HUDEP-2 (cell line): ENCODE data around the gene SMIM30.

Experiments
- DNase-seq, 76 experiments: peaks; one replicate each; lab custom pipeline; 2025; ENCODE audit not compliant: unreplicated experiment in 76 of 76; lab: John Stamatoyannopoulos, UW

Gene SMIM30

DNA sequence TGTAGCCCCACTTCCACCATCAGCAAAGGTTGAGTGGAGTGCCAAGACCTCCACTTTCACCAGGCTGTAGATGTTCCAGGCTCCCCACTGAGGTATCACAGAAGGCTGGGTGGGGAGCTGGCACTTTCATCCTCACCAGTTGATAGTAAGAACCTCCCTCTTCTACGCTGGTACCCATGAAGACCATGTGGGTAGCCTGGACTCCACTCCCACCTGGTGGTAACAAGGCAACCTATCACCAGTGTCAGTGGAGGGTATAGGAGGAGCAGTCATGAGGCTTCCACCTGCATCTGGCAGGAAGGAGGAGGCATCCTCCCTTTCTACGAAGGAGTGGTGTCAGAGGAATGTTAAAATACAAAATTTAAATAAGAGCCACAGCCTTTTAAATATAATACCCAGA lies 4.4 kb downstream of the SMIM30 start:
- peak in 11 of 76 experiments; percentile 2 to 37 (median 11) for DNase-seq

DNA sequence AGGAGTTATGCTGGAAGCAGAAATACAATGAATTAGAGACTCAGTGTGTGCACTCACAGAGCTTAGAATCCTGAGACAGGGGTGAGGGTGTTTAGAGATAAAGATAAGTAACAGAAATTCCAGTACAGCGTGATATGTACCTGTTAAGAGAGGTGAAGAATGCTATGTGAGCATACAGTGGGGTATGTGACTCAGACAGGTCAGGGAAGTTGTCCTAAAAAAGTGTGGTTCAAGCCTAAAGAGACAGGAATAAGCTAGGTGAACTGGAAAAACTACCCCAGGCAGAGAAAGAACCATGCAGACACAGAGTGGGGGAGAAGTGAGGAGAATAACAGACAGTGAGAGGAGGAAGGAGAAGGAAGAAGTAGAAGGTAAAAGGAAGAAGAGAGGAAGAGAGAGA lies 8.6 kb downstream of the SMIM30 start:
- DNase-seq: no peak

DNA sequence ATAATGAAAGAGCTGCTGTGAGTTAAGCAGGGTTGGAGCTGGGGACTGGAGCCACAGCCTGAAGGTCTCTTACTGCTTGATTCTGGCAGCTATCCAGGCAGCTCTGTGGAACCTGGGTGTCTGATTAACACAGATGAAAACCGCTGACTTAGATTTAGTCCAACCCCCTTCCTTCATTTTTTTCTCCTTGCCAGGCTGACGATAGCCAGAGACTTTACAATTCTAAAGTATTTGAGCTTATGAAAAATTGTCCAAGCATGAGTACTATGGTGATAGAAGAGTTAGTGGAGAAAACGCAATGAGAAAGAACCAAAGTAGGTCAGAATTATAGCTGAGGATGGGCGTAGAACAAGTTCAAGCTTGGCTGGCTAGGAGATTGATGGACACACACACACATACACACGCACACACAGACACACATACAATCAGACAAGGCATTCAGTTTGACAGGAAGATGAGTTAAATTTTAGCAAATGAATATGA lies 18.2 kb downstream of the SMIM30 start:
- peak in 43 of 76 experiments; percentile 3 to 76 (median 41) for DNase-seq

DNA sequence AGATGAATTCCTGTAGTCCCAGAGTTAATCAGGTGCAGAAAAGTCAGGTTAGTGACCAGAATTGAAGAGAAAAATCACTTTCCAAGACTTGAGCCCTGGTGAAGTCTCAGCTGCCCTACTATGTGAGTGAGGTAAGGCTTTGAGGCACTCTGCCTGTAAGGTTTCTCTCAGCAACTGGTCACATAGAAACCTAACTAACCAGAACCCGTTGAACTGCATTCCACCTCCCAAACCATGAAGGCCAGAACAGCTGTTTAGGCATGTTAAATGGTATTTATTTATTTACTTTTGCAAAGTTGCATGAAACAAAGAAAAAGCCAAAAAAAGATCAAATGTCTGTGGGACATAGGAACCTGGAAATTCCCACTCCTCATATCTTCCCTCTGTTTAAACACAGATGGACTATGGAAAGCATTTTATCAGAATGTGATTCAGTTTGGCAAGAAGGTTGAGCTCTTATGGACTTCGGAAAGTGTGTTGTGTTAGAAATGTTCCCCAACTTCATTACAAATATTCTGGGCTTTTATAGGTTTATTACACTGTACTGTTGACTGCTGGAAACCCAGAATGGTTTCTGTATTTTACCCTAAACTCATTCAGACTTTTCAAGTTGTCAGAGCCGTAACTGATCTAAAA lies 19.0 kb downstream of the SMIM30 start:
- no peak for DNase-seq

DNA sequence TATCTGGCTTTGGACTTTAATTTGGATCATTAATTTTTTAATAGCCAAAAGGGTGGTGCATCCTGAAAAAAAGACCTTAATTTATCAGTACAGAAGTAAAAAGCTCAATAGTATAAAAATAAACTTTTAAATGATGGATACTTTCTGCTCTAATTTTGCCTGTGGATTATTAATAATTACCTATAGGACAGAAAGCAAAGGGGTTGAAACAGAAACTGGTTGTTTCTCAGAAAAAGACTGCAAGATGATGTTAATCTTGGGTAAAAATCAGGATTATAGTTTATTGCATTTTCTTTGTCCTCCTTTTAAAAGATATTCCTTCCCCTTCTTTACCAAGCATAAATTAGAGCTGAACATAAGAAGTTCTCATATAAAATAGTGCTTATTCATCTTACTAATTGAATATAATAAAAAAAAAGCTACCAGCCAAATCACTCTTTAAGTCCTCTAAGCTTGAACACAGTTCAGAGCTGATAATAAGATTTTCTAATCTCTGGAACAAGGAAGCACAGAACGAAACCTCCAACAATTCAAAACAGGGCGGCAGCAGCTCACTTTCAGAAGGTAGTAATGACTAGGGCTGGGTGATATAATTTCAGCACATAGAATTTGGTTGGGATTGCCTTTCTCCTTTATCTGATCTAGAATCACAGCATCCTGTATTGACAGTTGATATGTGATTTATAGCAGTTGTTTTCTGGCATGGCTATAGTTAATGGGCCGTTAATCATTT lies 23.7 kb downstream of the SMIM30 start:
- no peak for DNase-seq

DNA sequence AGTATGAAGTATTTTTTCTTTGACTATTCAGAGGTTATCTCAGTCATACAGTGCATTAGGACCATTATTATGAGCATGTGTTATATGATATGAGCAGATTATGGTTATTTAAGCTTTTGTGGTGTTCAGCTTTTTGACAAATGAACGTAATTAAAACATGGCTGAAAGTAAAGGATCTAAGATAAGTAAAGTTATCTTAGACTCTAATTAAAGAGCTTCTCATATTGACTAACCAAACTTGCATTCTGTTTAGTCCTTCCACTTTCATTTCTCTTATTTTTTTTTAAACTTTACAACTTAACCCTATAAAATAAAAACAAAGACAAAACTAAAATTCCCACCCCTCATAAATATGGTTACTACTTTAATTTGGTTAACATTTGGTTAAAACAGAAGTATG lies 24.8 kb downstream of the SMIM30 start:
- DNase-seq: no peak

DNA sequence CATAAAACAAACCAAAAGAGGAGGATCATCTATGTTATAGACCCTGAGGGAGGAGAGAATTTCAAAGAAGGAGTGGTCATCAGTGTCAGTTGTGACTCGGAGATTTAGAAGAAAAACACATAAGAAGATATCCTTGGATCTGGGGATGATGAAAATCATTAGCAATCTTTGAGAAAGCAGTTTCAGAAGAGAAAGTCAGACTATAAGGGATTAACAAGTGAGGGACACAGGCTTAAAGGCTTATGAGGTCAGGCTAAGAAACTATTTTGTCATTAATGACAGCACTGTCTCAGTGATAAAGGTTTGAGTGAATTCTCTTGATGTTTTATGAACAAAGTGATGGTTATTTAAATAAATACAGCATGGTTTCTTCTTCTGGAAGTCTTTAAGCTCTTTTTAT lies 25.6 kb downstream of the SMIM30 start:
- DNase-seq: no peak

DNA sequence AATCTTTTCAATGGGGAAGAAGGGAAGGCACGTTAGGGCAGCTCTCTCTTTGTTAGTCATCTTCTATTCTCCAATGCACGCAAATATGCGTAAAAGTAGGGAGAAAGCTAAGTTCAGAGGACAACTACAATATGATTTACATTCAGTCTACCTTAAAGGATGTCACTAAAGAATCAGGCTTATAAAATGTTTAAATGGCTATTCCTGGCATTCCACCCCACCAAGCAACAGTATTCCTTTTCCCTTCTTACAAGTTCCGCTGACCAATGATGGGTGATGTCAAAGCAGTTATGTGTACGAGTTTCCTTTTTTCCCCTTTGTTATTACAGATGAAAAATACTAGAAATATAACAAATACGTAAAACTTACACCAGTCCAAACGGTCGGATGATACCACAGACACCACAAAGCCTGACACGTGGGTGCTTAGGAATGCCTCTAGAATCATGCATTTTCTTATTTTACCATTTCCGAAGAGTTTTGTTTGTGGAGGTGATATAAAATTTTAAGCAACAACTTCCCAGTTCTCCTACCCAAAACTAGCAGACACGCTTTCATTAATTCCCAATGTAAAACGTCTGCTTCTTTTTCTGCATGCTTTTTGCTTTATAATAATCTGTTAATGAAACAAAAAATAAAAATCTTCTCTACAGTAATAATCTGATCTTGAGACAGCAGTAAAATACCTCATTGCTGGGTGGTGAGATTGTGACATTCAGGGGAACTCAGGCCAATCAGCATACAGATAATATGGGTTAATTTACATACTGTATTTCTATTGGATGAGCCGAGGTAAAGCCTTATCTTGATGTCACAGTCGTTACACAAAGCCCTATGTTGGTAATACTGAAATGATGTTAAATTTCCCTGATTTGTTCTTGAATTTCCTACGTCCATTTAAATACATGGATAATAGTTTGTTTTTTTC lies 31.0 kb downstream of the SMIM30 start:
- DNase-seq: peak in 25 of 76 experiments; percentile 0 to 64 (median 20)

DNA sequence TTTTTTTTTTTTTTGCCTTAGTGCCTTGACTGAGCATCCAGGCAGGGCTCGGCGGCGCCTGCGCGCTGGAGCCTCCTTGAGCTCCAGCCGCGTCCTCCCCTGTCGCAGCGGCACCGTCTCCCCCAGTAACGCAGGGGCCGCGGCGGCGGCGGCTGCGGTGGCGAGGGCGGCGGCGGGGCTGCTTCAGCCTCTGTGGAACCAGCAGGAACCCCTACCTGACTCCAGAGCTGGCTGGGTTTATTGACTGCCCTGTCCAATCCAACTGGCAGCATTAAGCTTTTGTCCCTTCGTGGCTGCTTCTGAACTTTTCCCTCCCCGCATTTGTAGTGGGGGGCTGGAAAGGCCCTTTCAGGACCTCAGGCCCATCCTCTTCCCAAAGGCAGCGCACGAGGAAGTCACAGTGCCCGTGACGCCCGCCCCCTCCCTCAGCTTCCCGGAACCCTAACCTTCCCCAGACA lies 31.9 kb downstream of the SMIM30 start, which contains the start of gene GPR85:
TSS of gene GPR85 (minus strand) at position 397 of the 458 bp plus-strand sequence. CDS start 2,106 bp downstream, outside the sequence.
- peak in 45 of 76 experiments; percentile 2 to 54 (median 29) for DNase-seq

DNA sequence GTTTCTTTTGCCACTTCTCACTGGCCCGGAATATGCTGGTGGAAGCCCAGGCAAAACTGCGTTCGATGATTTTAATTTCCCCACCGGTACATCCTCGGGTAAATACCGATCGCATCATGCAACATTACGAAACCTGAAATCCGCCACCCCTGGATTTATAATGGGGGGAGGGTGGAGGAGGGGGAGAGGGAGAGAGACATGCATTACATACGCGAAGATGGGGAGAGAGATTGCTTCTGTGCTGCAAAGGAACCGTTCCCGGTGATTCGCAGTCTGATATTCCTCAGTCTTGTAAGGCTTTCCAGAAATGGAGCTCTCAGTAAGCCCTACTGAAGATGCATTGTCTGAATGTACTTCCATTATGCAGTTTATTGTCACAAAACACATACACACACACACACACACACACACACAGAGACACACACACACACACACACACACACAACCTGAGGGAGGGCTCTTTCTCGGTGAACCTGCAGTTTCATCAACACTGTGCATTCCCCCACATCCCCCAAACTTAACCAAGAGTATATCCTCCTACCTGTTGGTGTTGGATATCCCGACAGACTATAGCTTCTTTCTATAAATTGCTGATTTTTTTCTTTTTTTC lies 32.5 kb downstream of the SMIM30 start:
- DNase-seq: no peak

DNA sequence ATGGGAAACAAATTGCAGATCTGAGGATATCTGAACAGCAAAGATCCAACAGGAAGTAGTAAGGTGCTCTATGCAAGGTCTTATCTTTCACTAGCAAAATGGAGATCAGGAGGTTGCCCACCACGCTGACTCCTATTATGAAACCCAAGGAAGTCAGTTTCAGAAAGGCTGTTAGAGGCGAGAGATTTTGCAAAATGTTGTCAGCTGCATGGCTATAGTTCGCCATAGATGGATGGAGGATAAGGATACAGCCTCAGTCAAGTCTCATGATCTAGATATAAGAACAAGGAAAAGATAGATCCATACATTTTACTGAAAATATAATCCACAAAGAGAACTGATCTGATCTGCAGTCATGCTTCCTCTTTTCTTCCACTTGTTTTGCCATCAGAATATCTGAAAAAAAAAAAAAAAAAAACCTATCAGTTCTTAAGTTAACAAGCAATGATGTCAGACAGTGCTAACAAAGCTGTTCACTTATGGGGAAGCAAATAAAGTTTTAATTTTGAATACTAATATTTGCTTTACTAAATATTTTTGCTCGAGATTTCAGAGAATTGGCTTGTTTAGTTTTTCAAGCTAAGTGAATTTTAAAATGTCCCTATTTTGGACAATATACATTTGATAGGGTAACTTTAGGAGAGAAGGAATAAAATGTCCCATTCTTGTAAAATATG lies 33.7 kb downstream of the SMIM30 start:
- no peak for DNase-seq

DNA sequence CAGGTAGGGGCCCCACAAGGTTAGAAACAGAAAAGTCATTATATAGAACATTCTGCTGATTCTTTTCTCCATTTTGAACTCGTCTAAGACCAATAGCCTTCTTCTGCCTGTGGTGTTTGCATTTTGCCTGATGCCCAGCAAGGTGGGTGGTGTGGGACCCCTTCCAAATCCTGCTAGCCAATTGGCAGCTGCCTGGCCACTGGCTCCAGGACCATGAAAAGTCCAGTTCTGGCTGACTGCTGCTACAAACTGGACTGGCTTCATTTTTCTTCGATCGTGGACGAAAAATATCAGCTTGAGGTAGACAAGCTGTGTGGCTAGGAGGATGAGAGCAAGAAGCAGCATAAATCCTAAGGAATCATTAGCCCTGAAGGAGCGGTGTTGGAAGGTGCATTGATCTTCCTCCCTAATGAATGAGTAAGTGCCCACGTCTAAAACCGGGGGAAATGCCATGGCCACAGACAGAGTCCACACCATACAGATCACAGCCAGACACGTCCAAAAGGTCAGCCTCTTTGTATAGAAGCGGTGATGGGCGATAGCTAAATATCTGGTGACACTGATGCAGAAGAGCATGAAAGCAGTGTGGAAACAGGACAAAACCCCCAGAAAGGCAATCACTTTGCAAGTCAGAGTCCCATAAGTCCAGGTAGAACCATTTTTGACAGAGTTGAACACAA lies 34.4 kb downstream of the SMIM30 start:
- DNase-seq: no peak

DNA sequence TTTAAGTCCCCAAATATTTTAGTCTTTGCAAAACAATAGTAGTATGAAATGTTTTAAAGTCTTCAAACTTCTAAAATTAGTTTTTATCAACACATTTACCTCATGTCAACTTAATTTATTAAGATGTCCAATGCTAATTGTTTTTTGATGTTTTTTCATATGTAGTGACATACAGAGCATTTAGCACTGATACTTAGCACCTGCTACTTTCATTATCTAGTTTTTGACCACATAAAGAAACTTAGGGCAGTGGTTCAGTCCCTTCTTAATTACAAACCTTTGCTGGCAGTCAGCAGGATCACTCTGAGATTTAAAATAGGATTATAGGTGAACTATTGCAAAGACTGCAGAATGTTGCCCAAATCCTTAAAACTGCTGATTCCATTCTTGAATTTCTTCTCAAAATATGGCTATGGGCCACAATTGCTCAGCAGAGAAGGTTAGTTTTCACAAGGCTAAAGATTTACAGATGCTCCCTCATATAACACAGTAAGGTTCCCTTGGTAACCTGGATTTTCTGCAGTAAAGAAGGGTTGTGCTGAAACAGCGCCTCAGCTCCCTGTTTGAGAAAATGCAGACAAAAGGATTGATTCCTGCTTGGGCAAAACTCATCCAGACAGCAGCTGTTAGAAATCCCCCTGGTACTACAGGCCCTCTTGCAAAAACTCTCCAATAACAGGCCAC lies 35.1 kb downstream of the SMIM30 start:
- DNase-seq: no peak

DNA sequence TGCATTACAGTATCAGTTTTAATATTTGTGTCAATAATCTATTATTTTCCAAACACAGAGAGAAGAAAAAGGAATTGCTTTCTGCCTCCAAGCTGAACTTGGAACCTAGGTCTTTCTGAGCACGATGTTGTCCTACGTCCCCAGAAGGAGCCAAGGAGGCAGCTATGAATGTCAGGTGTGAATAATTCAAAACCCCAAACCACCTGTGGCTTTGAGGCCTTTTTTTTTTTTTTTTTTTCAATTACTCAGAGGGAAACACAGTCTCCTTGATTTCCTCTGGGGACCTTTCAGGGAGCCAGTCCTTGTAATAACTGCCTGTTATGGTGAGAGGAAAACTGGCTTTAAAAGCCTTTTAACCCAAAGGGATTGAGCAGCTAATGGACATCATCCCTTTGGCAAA lies 40.0 kb downstream of the SMIM30 start:
- no peak for DNase-seq

DNA sequence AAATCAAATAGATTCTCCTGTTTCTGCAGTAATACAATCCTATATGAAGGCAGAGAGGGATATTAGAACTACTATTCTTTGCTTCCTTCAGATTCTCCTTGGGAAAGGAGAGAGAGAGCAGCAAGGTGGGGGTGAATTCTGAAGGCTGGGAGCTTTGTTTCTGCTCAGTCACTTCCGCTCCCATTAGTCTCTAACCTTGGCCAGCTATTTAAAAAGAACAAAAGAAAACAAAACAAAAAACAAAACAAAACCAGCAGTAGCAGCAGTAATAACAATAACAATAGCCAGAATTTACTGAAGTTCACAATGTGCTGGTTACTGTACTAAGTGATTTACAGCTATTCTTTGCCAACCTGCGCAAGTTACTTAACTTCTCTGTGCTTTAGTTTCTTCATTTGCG lies 41.7 kb downstream of the SMIM30 start:
- no peak for DNase-seq

DNA sequence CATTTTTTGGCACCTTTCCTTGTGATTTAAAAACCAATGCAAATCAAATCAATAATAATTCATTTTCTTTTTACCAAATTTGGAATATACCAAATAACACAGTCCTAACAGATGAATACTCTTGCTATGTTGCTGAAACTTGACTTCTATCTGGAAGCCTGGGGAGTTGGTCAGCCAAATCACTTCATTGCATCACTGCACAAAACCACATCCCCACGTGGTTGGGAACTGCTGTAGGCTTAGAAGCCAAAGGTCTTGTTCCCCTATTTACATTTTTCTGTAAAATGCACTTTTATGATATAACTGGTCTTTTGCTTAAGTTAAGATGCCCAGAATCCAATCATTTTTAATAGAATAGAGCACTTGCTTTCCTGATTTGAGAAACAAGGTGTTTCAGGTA lies 46.9 kb downstream of the SMIM30 start:
- DNase-seq: no peak
